ENCODE measurements around the gene SYNPO2L. TPM values are rescaled to one million over a fixed set of nuclear protein-coding genes. Genes with fewer than 3 reads are reported as not detected.
A peak's percentile ranks its signal among the peaks of the same experiment; 100 is the strongest.

The SYNPO2L gene
- total and polyA plus RNA-seq, 2 donors: 0.09 to 0.21 TPM

DNA sequence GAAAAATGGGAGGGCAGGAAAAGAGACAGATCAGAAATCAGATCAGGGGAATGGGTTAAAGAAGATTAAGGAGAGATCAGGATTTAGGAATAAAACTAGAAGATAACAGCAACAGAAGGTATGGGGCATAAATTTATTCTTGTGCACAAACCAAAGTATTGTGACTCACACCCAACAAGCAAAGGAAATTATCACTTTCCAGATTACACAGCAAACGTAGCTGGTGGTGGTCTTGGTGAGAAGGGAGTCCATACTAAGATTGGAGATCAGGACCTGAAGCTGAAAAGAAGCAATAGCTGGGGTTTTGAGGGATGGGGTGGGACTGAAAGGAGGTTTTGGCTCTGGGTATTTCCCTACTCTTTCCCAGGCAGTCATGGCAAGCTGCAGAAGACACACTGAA lies 11.1 kb downstream of the SYNPO2L start:
- peaks cover 9 to 18% of the 10 kb centered on the region in 2 donors for H3K4me1 ChIP-seq (ENCODE audit: control insufficient read depth in 2 of 2, insufficient read depth in 2 of 2, low read length in 2 of 2)
- no peak overlapping the region for H3K27ac ChIP-seq (ENCODE audit: low read depth in 1 of 2, low read length in 1 of 2)
- no peaks in the 10 kb centered on the region for H3K36me3 ChIP-seq (ENCODE audit: control insufficient read depth in 2 of 2, insufficient read depth in 2 of 2, low read length in 1 of 2)
- 86% methylated on average over 1 of the region's 1 CpG for WGBS
- no peak overlapping the region for H3K4me3 ChIP-seq (ENCODE audit: low read length in 2 of 2)
- H3K9me3 ChIP-seq (ENCODE audit: control insufficient read depth in 2 of 2, insufficient read depth in 1 of 2, low read length in 1 of 2): no peaks in the 10 kb centered on the region
- DNase-seq (ENCODE audit: low read depth in 6 of 9, low spot score in 9 of 9): no peak
- peaks cover 0 to 18% of the 10 kb centered on the region in 2 donors for H3K27me3 ChIP-seq (ENCODE audit: control insufficient read depth in 2 of 2, insufficient read depth in 1 of 2, low read length in 1 of 2)

DNA sequence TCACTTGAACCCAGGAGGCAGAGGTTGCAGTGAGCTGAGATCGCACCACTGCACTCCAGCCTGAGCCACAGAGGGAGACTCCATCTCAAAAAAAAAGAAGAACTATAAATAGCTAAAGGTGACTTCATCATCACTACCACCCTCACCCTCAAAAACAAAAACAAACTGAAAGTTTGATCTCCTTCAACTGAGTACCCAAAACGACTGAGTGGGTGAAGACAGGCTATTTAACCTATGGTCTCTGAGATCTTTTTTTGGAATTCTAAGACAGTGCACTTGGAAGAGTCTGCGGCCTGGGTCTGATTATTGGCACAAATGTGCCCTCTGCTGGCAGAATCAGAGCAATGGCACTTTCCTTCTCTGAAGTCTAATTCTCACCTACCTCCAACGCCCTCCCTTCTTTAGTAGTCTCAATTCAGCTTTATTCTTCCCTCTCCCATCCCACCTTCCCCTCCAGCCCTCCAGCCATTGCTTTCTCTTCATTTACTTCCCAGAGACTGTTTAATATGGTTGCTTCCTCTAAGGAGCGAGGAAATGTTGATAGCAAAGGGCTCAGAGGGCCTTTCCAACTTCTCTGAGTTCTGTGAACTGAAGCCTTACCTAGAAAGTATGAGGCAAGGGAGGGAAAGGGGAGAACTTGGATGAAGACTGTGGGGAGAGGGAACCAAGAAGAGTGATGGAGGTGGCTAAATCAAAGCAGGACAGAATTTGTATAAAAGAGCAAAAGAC lies 11.7 kb downstream of the SYNPO2L start:
- peak in 8 of 9 donors; percentile 24 to 76 (median 52) for DNase-seq (ENCODE audit: low read depth in 6 of 9, low spot score in 9 of 9)
- H3K4me3 ChIP-seq (ENCODE audit: low read length in 2 of 2): no peak overlapping the region
- no peak overlapping the region for H3K27ac ChIP-seq (ENCODE audit: low read depth in 1 of 2, low read length in 1 of 2)
- H3K36me3 ChIP-seq (ENCODE audit: control insufficient read depth in 2 of 2, insufficient read depth in 2 of 2, low read length in 1 of 2): no peaks in the 10 kb centered on the region
- peaks cover 9 to 18% of the 10 kb centered on the region in 2 donors for H3K4me1 ChIP-seq (ENCODE audit: control insufficient read depth in 2 of 2, insufficient read depth in 2 of 2, low read length in 2 of 2)
- WGBS: 31% methylated on average over 5 of the region's 5 CpGs
- no peaks in the 10 kb centered on the region for H3K9me3 ChIP-seq (ENCODE audit: control insufficient read depth in 2 of 2, insufficient read depth in 1 of 2, low read length in 1 of 2)
- H3K27me3 ChIP-seq (ENCODE audit: control insufficient read depth in 2 of 2, insufficient read depth in 1 of 2, low read length in 1 of 2): peaks cover 0 to 18% of the 10 kb centered on the region in 2 donors

DNA sequence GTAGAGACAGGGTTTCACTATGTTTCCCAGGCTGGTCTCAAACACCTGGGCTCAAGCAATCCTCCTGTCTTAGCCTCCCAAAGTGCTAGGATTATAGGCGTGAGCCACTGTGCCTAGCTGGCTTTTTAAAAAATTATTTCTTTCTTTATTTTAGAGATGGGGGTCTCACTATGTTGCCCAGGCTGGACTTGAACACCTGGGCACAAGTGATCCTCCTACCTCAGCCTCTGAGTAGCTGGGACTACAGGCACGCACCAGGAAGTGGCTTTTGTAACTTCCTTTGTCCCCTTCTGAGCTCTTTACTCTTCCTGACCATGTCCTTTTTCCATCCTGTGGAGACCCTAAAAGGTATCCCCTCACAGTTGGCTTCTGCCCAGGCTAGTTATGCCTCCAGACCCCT lies 12.5 kb downstream of the SYNPO2L start:
- Histone ChIP-seq H3K4me1 (ENCODE audit: control insufficient read depth in 2 of 2, insufficient read depth in 2 of 2, low read length in 2 of 2) (peaks cover 8 to 15% of the 10 kb centered on the region in 2 donors), H3K36me3 (ENCODE audit: control insufficient read depth in 2 of 2, insufficient read depth in 2 of 2, low read length in 1 of 2) (no peaks in the 10 kb centered on the region), H3K9me3 (ENCODE audit: control insufficient read depth in 2 of 2, insufficient read depth in 1 of 2, low read length in 1 of 2) (no peaks in the 10 kb centered on the region), H3K27me3 (ENCODE audit: control insufficient read depth in 2 of 2, insufficient read depth in 1 of 2, low read length in 1 of 2) (peaks cover 0 to 18% of the 10 kb centered on the region in 2 donors), H3K27ac (ENCODE audit: low read depth in 1 of 2, low read length in 1 of 2) (no peak overlapping the region), H3K4me3 (ENCODE audit: low read length in 2 of 2) (no peak overlapping the region)
- DNase-seq (ENCODE audit: low read depth in 6 of 9, low spot score in 9 of 9): no peak
- WGBS: 84% methylated on average over 2 of the region's 2 CpGs

DNA sequence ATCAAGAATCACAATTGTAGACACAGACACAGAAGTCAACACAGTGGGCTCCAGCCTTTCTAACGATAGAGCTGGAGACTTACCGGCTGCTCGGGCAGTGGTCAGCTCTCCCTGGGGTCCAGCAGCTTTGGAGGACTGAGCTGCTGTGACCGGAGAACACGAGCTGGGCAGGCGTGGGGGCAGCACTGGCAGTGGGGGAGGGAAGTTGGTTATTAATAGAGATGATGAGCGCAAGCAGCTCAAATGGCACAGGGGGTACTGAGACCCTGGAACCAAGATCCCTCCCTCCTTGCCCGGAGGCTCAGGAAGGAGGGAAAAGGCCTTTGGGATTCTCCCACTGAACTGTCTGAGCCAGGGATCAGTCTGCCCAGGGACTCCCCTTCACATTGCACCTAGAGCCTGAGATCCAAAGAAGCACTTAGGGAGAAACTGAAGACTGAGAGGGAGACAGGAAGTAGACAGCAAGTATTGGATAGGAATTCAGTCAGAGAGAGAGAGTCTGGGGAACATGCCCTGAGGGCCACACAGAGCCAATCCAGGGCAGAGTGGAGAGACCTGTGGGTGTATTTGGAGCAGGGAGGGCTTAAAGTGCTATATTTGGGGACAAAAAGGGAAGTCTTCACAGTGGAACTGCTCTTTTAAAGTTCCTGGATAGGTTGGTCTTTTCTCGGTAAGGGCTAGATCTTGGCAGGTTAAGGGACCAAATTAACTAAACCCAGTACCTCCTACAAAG lies 14.3 kb downstream of the SYNPO2L start, which contains the start of gene MYOZ1:
Gene MYOZ1 (minus strand): TSS at position 147 of the 733 bp plus-strand sequence. CDS start 1,457 bp downstream, outside the sequence.
- Histone ChIP-seq H3K4me1 (ENCODE audit: control insufficient read depth in 2 of 2, insufficient read depth in 2 of 2, low read length in 2 of 2) (no peaks in the 10 kb centered on the region), H3K36me3 (ENCODE audit: control insufficient read depth in 2 of 2, insufficient read depth in 2 of 2, low read length in 1 of 2) (no peaks in the 10 kb centered on the region), H3K27ac (ENCODE audit: low read depth in 1 of 2, low read length in 1 of 2) (no peak within 1 kb of the TSS), H3K27me3 (ENCODE audit: control insufficient read depth in 2 of 2, insufficient read depth in 1 of 2, low read length in 1 of 2) (peaks cover 0 to 11% of the 10 kb centered on the region in 2 donors), H3K4me3 (ENCODE audit: low read length in 2 of 2) (no peak within 1 kb of the TSS), H3K9me3 (ENCODE audit: control insufficient read depth in 2 of 2, insufficient read depth in 1 of 2, low read length in 1 of 2) (no peaks in the 10 kb centered on the region)
- DNase-seq (ENCODE audit: low read depth in 6 of 9, low spot score in 9 of 9): no peak
- WGBS: 87% methylated on average over 9 of the region's 9 CpGs

DNA sequence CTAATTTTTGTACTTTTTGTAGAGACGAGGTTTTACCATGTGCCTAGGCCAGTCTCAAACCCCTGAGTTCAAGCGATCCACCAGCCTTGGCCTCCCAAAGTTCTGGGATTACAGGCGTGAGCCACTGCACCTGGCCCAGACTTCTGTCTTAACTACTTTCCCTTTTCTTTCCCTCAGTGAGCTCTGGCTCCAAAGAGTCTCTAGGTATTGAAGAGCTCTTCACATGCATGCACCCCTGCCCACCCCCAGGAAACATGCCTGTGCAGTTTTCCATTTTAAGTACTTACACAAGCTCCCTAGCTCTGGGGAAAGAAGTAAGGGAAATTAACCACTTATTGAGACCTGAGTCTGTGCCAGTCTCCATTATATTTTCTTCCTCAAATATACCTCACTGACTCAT lies 16.5 kb downstream of the SYNPO2L start:
- Histone ChIP-seq H3K27ac (ENCODE audit: low read depth in 1 of 2, low read length in 1 of 2) (no peak overlapping the region), H3K4me1 (ENCODE audit: control insufficient read depth in 2 of 2, insufficient read depth in 2 of 2, low read length in 2 of 2) (no peaks in the 10 kb centered on the region), H3K4me3 (ENCODE audit: low read length in 2 of 2) (no peak overlapping the region), H3K27me3 (ENCODE audit: control insufficient read depth in 2 of 2, insufficient read depth in 1 of 2, low read length in 1 of 2) (peaks cover 0 to 11% of the 10 kb centered on the region in 2 donors), H3K9me3 (ENCODE audit: control insufficient read depth in 2 of 2, insufficient read depth in 1 of 2, low read length in 1 of 2) (no peaks in the 10 kb centered on the region), H3K36me3 (ENCODE audit: control insufficient read depth in 2 of 2, insufficient read depth in 2 of 2, low read length in 1 of 2) (no peaks in the 10 kb centered on the region)
- WGBS: 97% methylated on average over 3 of the region's 3 CpGs
- no peak for DNase-seq (ENCODE audit: low read depth in 6 of 9, low spot score in 9 of 9)

DNA sequence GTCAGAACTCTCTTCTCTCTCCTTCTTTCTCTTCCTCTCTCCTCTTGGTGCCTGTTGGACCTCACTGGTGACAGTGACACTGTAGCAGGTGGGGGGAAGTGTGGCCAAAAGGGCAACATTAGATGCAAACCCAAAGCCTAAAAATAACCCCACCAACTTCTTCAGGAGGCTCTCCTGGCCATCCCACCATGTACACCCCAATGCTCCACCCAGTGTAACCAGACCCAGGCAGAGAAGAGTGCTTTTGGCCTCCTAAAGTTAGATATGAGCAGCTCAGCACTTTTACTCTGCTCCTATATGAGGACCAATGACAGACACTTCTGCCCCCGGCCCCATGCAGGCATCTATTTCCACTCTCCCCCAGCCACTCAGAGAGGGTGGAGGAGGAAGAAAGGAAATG lies 20.0 kb downstream of the SYNPO2L start:
- Histone ChIP-seq H3K36me3 (ENCODE audit: control insufficient read depth in 2 of 2, insufficient read depth in 2 of 2, low read length in 1 of 2) (no peaks in the 10 kb centered on the region), H3K9me3 (ENCODE audit: control insufficient read depth in 2 of 2, insufficient read depth in 1 of 2, low read length in 1 of 2) (no peaks in the 10 kb centered on the region), H3K27ac (ENCODE audit: low read depth in 1 of 2, low read length in 1 of 2) (no peak overlapping the region), H3K4me1 (ENCODE audit: control insufficient read depth in 2 of 2, insufficient read depth in 2 of 2, low read length in 2 of 2) (no peaks in the 10 kb centered on the region), H3K27me3 (ENCODE audit: control insufficient read depth in 2 of 2, insufficient read depth in 1 of 2, low read length in 1 of 2) (peaks cover 0 to 5% of the 10 kb centered on the region in 2 donors), H3K4me3 (ENCODE audit: low read length in 2 of 2) (no peak overlapping the region)
- no peak for DNase-seq (ENCODE audit: low read depth in 6 of 9, low spot score in 9 of 9)
- WGBS: 63% methylated on average over 1 of the region's 1 CpG

DNA sequence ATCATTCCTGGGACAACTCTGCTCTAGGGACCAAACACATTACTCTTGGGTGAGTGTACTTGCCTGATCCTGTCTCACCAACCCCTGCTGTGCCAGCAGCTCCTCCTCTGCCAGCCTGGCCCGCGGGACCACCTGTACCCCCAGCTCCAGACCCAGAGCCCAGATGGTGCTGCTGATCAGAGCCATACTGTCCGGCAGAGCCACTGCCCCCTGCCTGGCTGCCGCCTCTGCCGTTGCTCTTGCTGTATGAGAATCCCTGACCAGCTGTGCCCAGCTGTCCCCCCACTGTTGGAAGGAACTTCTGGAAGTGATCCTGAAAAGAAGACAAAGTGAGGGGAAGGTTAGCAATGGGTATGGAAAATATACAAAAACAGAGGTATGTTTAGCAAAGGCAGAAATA lies 21.4 kb downstream of the SYNPO2L start:
- H3K36me3 ChIP-seq (ENCODE audit: control insufficient read depth in 2 of 2, insufficient read depth in 2 of 2, low read length in 1 of 2): no peaks in the 10 kb centered on the region
- H3K4me1 ChIP-seq (ENCODE audit: control insufficient read depth in 2 of 2, insufficient read depth in 2 of 2, low read length in 2 of 2): no peaks in the 10 kb centered on the region
- no peak overlapping the region for H3K27ac ChIP-seq (ENCODE audit: low read depth in 1 of 2, low read length in 1 of 2)
- peaks cover 0 to 3% of the 10 kb centered on the region in 2 donors for H3K27me3 ChIP-seq (ENCODE audit: control insufficient read depth in 2 of 2, insufficient read depth in 1 of 2, low read length in 1 of 2)
- H3K9me3 ChIP-seq (ENCODE audit: control insufficient read depth in 2 of 2, insufficient read depth in 1 of 2, low read length in 1 of 2): no peaks in the 10 kb centered on the region
- H3K4me3 ChIP-seq (ENCODE audit: low read length in 2 of 2): no peak overlapping the region
- WGBS: 92% methylated on average over 5 of the region's 5 CpGs
- no peak for DNase-seq (ENCODE audit: low read depth in 6 of 9, low spot score in 9 of 9)

DNA sequence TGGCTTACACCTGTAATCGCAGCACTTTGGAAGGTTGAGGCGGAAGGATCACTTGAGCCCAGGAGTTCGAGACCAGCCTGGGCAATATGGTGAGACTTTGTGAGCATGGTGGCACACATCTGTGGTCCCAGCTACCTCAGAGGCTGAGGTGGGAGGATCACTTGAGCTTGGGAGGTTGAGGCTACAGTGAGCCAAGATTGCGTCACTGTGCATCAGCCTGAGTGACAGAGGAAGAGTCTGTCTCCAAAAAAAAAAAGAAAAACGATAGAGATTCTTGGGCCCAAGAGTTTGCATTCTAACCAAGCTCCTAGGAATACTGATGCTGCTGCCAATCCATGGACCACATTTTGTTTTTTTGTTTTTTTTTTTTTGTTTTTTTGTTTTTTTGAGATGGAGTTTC lies 26.7 kb downstream of the SYNPO2L start:
- DNase-seq (ENCODE audit: low read depth in 6 of 9, low spot score in 9 of 9): no peak
- WGBS: 98% methylated on average over 5 of the region's 5 CpGs
- no peak overlapping the region for H3K27ac ChIP-seq (ENCODE audit: low read depth in 1 of 2, low read length in 1 of 2)
- H3K27me3 ChIP-seq (ENCODE audit: control insufficient read depth in 2 of 2, insufficient read depth in 1 of 2, low read length in 1 of 2): no peaks in the 10 kb centered on the region
- H3K36me3 ChIP-seq (ENCODE audit: control insufficient read depth in 2 of 2, insufficient read depth in 2 of 2, low read length in 1 of 2): no peaks in the 10 kb centered on the region
- peaks cover 4 to 7% of the 10 kb centered on the region in 2 donors for H3K4me1 ChIP-seq (ENCODE audit: control insufficient read depth in 2 of 2, insufficient read depth in 2 of 2, low read length in 2 of 2)
- no peaks in the 10 kb centered on the region for H3K9me3 ChIP-seq (ENCODE audit: control insufficient read depth in 2 of 2, insufficient read depth in 1 of 2, low read length in 1 of 2)
- H3K4me3 ChIP-seq (ENCODE audit: low read length in 2 of 2): no peak overlapping the region

DNA sequence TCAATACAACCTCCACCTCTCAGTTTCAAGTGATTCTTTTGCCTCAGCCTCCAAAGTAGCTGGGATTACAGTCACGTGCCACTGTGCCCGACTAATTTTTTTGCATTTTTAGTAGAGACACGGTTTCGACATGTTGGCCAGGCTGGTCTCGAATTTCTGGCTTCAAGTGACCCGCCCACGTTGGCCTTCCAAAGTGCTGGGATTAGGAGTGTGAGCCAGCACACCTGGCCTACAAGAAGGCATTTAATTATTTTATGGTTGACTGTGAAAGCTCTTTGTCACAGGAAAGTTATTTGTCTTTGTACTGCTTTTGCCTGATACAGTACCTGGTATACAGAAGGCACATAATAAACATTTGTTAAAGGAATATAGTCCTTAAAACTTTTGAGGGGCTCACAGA lies 27.4 kb downstream of the SYNPO2L start:
- Histone ChIP-seq H3K27ac (ENCODE audit: low read depth in 1 of 2, low read length in 1 of 2) (no peak overlapping the region), H3K9me3 (ENCODE audit: control insufficient read depth in 2 of 2, insufficient read depth in 1 of 2, low read length in 1 of 2) (no peaks in the 10 kb centered on the region), H3K4me1 (ENCODE audit: control insufficient read depth in 2 of 2, insufficient read depth in 2 of 2, low read length in 2 of 2) (peaks cover 4 to 7% of the 10 kb centered on the region in 2 donors), H3K27me3 (ENCODE audit: control insufficient read depth in 2 of 2, insufficient read depth in 1 of 2, low read length in 1 of 2) (no peaks in the 10 kb centered on the region), H3K36me3 (ENCODE audit: control insufficient read depth in 2 of 2, insufficient read depth in 2 of 2, low read length in 1 of 2) (no peaks in the 10 kb centered on the region), H3K4me3 (ENCODE audit: low read length in 2 of 2) (no peak overlapping the region)
- no peak for DNase-seq (ENCODE audit: low read depth in 6 of 9, low spot score in 9 of 9)
- 92% methylated on average over 7 of the region's 7 CpGs for WGBS
